ENCODE data around the gene MGME1. TPM values are rescaled to one million over a fixed set of nuclear protein-coding genes. Genes with fewer than 3 reads are reported as not detected.

The MGME1 gene
- total and polyA plus RNA-seq, 4 donors: 10.1 to 19.1 (median 11.5) TPM

DNA sequence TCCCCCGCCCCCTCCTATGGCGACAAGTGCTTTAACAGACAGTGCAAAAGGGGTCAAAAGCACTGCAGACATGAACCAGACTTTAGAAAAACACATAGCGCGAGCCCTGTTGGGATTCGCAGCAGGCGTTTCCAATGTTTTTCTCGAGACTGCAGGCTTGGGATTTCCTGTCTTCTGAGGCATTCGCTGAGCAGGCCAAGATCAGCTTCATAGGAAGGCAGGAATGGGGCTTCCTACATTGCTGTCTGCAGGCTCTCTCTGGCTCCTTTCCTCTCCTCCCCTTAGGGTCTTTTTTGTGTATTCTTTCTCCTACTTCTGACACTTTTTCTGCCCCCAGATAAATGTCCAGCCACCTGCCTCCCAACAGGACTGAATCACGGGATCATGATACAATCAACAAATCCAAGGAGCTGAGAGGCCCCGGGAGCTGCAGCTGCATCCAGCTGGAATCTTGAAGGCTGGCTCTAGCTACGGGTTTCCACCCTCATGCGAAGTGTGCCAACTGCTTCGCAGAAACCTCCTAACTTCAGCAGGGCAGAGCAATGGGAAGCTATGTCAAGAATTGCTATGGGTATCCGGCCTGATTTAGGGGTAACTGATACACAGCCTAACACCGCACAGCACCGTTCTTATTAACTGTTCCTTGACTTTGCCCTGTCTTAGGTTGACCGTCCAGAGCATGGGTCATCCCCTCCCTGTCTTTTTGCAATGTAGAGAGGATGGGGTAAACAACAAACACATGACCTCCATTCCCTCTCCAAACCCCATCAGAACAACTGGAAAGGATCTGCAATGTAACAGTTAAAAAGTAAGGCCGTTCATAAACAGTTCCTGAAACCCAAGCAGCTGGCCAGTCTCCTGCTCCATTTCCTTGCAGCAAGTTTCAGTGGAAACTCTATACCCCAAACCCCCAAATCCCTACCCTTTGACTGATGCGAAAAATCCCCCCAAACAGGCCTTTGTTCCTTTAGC, 31.8 kb upstream of the MGME1 start:
- Histone ChIP-seq H3K9ac (ENCODE audit: insufficient read depth in 1 of 2, low read length in 2 of 2) (peak overlapping the region in 1 of 2 donors; percentile 26), H3K27me3 (ENCODE audit: control insufficient read depth in 3 of 3, insufficient read depth in 3 of 3, low read length in 2 of 3) (no peaks in the 10 kb centered on the region), H3K4me1 (ENCODE audit: control insufficient read depth in 5 of 5, insufficient read depth in 5 of 5, low read length in 5 of 5) (peaks cover 0 to 69% (median 42%) of the 10 kb centered on the region in 5 donors), H3K4me3 (no peak overlapping the region), H3K9me3 (ENCODE audit: control insufficient read depth in 4 of 4, insufficient read depth in 3 of 4, low read length in 3 of 4) (no peaks in the 10 kb centered on the region), H3K27ac (ENCODE audit: low read depth in 1 of 2, low read length in 1 of 2) (peak overlapping the region in 1 of 2 donors; percentile 55), H3K36me3 (ENCODE audit: control insufficient read depth in 4 of 4, insufficient read depth in 4 of 4, low read length in 4 of 4) (peaks cover 0 to 7% (median 7%) of the 10 kb centered on the region in 4 donors)
- 50 to 72% methylated on average over 19 of the region's 19 CpGs for WGBS, 2 donors
- DNase-seq (peak; percentile 94 to 97 (median 96)), ATAC-seq (ENCODE audit: insufficient read depth, low FRiP score) (no peak)
- TF ChIP-seq, protein P1, sequence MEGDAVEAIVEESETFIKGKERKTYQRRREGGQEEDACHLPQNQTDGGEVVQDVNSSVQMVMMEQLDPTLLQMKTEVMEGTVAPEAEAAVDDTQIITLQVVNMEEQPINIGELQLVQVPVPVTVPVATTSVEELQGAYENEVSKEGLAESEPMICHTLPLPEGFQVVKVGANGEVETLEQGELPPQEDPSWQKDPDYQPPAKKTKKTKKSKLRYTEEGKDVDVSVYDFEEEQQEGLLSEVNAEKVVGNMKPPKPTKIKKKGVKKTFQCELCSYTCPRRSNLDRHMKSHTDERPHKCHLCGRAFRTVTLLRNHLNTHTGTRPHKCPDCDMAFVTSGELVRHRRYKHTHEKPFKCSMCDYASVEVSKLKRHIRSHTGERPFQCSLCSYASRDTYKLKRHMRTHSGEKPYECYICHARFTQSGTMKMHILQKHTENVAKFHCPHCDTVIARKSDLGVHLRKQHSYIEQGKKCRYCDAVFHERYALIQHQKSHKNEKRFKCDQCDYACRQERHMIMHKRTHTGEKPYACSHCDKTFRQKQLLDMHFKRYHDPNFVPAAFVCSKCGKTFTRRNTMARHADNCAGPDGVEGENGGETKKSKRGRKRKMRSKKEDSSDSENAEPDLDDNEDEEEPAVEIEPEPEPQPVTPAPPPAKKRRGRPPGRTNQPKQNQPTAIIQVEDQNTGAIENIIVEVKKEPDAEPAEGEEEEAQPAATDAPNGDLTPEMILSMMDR (IDR thresholded peaks at IDR 0.05; ENCODE audit: control extremely low read depth, extremely low read depth): no peak

DNA sequence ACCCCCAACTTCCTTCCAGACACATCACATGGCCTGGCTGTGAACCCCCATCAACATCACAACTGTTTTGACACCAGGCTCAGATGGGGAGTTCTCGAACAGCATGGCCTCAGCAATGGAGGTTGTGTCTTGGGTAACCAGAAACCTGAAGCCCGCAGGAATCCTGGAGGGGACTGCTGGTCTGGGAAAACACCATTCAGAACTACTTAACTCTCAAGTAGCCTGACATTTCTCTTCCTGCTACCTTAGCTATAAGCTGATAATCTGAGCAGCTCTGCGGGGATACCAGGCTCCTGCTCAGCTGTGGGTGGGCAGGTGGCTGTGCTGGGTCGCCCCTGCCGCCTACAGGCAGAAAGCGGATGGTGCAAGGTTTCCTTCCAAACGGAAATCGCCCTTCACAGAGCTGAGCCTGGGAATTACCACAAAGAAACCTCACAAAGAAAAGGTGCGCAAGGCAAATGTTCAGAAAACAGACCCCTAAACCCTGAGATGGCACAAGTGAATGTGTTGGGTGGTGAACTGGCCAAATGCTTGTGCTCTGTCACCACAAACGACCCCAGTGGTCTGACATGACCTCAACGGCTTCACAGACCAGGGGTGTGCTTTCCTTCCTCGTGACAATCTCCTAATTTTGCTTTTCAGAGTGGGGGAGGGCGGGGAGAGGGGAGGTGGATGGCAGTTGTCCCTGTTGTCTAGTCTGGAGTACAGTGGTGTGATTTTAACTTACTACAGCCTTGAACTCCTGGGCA, 29.8 kb upstream of the MGME1 start:
- WGBS, 2 donors: 10 to 12% methylated on average over 13 of the region's 13 CpGs
- peak overlapping the region in 1 of 2 donors; percentile 53 for H3K27ac ChIP-seq (ENCODE audit: low read depth in 1 of 2, low read length in 1 of 2)

DNA sequence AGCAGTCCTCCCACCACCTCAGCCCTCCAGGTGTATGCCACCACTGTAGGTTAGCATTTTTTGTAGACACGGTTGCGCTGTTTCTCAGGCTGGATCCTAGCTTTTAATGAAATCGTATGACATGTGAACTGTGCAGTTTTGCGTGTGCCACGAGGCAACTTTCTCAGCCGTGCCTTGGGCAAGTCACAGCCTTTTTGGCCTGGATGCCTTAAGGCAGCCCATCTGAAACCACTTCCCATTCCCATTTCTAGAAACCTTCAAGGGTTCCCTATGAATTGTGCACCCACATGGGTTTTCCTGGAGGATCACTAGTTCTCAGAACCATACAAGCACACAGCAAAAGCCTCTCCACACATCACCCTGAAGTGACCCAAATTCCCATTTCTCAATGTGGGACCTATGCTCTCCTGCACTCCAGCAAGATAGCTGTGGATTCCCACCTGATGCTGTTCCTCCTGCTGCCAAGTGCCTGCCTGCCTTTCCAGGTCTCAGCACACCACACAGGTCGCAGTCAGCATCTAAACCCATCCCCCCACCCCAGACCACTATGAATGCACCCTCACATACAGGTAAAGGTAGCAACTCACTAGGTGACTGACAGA, 29.1 kb upstream of the MGME1 start:
- 55 to 67% methylated on average over 7 of the region's 7 CpGs for WGBS, 2 donors
- H3K4me1 ChIP-seq (ENCODE audit: control insufficient read depth in 5 of 5, insufficient read depth in 5 of 5, low read length in 5 of 5): peaks cover 0 to 42% (median 22%) of the 10 kb centered on the region in 5 donors

More for the DNA sequence above, 29.8 kb upstream of the MGME1 start:
- Histone ChIP-seq H3K9me3 (ENCODE audit: control insufficient read depth in 4 of 4, insufficient read depth in 3 of 4, low read length in 3 of 4) (no peaks in the 10 kb centered on the region), H3K36me3 (ENCODE audit: control insufficient read depth in 4 of 4, insufficient read depth in 4 of 4, low read length in 4 of 4) (peaks cover 14 to 24% (median 15%) of the 10 kb centered on the region in 4 donors), H3K4me3 (no peak overlapping the region), H3K27me3 (ENCODE audit: control insufficient read depth in 3 of 3, insufficient read depth in 3 of 3, low read length in 2 of 3) (no peaks in the 10 kb centered on the region), H3K9ac (ENCODE audit: insufficient read depth in 1 of 2, low read length in 2 of 2) (peak overlapping the region in 1 of 2 donors; percentile 52), H3K4me1 (ENCODE audit: control insufficient read depth in 5 of 5, insufficient read depth in 5 of 5, low read length in 5 of 5) (peaks cover 0 to 49% (median 27%) of the 10 kb centered on the region in 5 donors)
- ATAC-seq (ENCODE audit: insufficient read depth, low FRiP score): peak; percentile 61
- TF ChIP-seq, protein P1 (IDR thresholded peaks at IDR 0.05; ENCODE audit: control extremely low read depth, extremely low read depth): peak; percentile 87
- peak; percentile 80 to 84 (median 84) for DNase-seq

More for the DNA sequence above, 29.1 kb upstream of the MGME1 start:
- TF ChIP-seq, protein P1 (IDR thresholded peaks at IDR 0.05; ENCODE audit: control extremely low read depth, extremely low read depth): no peak
- Histone ChIP-seq H3K36me3 (ENCODE audit: control insufficient read depth in 4 of 4, insufficient read depth in 4 of 4, low read length in 4 of 4) (peaks cover 14 to 27% (median 15%) of the 10 kb centered on the region in 4 donors), H3K9ac (ENCODE audit: insufficient read depth in 1 of 2, low read length in 2 of 2) (no peak overlapping the region), H3K27ac (ENCODE audit: low read depth in 1 of 2, low read length in 1 of 2) (no peak overlapping the region), H3K27me3 (ENCODE audit: control insufficient read depth in 3 of 3, insufficient read depth in 3 of 3, low read length in 2 of 3) (no peaks in the 10 kb centered on the region), H3K4me3 (no peak overlapping the region), H3K9me3 (ENCODE audit: control insufficient read depth in 4 of 4, insufficient read depth in 3 of 4, low read length in 3 of 4) (no peaks in the 10 kb centered on the region)
- DNase-seq (no peak), ATAC-seq (ENCODE audit: insufficient read depth, low FRiP score) (no peak)

Measured in lung (tissue), 12 donors.